HG03066 (cell line): ENCODE measurements around the gene RETREG3.
"Not testable (repeated sequence)": the region's sequence is repeated elsewhere in the genome, so short reads cannot be mapped to it uniquely, and the experiment has no call there.

Experiments
- ATAC-seq: cut with Tn5 transposase; IDR thresholded peaks from one replicate; pipeline ENCODE4 v1.9.1; 2021; ENCODE audit warnings: low read depth; ENCODE audit not compliant: unreplicated experiment

RETREG3 gene

GRCh38 chr17:42574463-42574862 lies 34.7 kb downstream of the RETREG3 start:
- no peak for ATAC-seq

GRCh38 chr17:42573095-42573494 lies 36.1 kb downstream of the RETREG3 start:
- ATAC-seq = no peak

- no peak for ATAC-seq
These were observed 37.5 kb downstream of the RETREG3 start for GRCh38 chr17:42571435-42572225.

GRCh38 chr17:42568341-42569111 lies 40.6 kb downstream of the RETREG3 start:
- no peak for ATAC-seq

GRCh38 chr17:42566883-42567573 lies 42.1 kb downstream of the RETREG3 start, which contains the start of gene MLX:
Gene MLX (plus strand): TSS chr17:42567100. CDS start chr17:42567125, 25 bp downstream.
- ATAC-seq = peak; percentile 62

GRCh38 chr17:42566215-42566882 lies 42.8 kb downstream of the RETREG3 start:
- no peak for ATAC-seq

GRCh38 chr17:42565523-42566214 lies 43.5 kb downstream of the RETREG3 start:
- no peak for ATAC-seq

- no peak for ATAC-seq
These were observed 44.2 kb downstream of the RETREG3 start for GRCh38 chr17:42564815-42565522.

- ATAC-seq = no peak
These were observed 45.2 kb downstream of the RETREG3 start for GRCh38 chr17:42563950-42564349.

GRCh38 chr17:42563543-42563942 lies 45.6 kb downstream of the RETREG3 start:
- ATAC-seq = no peak

- ATAC-seq = no peak
These were observed 46.0 kb downstream of the RETREG3 start for GRCh38 chr17:42563143-42563509.

- ATAC-seq = no peak
These were observed 46.6 kb downstream of the RETREG3 start for GRCh38 chr17:42562388-42563142.

GRCh38 chr17:42561897-42562387 lies 47.2 kb downstream of the RETREG3 start, which contains the start of gene COASY:
Gene COASY (plus strand): TSS chr17:42562148. CDS start chr17:42562623, 475 bp downstream.
- ATAC-seq = no peak

GRCh38 chr17:42560246-42560645 lies 48.9 kb downstream of the RETREG3 start:
- no peak for ATAC-seq

GRCh38 chr17:42559075-42559474 lies 50.1 kb downstream of the RETREG3 start:
- ATAC-seq = no peak

GRCh38 chr17:42555961-42556617 lies 53.1 kb downstream of the RETREG3 start:
- not testable (repeated sequence) for ATAC-seq

- no peak for ATAC-seq
These were observed 54.0 kb downstream of the RETREG3 start for GRCh38 chr17:42555122-42555622.
